Measurements from ENCODE around the gene MSTO1. TPM values are rescaled to one million over a fixed set of nuclear protein-coding genes. Genes with fewer than 3 reads are reported as not detected.

The MSTO1 gene
- total and polyA plus RNA-seq, 10 of the 15 experiments (the other 5 are each of a cell fraction or from before 2014, with no cell fraction given) = 16.1 to 87.9 (median 46.6) TPM

DNA sequence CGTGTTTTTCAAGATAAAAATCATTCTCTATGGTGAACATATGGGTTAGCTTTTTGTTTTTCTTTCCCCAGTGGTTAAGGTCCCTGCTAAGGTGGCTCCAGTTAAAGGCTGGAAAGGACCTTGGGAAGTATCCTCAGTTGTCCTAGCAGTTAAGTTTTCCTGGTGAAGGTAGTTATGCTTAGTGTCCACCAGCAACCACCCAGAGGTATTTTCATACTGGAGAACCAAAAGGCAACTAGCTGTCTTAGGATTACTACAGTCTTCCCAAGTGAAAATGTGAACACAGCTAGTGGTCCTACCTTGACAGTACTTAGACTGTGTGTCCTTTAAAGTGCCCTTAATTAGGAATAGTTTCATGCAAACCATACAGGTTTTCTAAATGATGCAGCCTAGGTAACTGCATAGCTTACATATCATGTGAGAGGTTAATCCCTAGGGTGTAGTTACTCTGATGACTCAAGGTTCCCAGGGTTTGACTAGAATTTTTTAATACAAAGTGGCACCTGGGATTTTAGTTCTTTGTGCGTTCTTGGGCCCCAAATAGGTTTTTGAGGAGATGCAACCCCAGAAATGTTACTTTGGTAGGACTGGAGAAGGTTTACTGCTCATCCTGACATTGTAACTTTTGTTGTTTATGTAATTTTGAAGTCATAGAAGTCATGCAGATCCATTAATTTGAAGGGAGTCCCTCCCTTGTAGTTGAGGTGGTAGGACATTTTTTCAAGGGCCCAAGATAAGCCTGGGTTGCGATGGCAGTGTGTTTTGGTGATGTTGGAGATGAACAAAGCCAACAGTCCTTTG, 42.0 kb downstream of the MSTO1 start:
- no peak overlapping the region for H3K27ac ChIP-seq (ENCODE audit: control insufficient read depth, insufficient read depth)
- SMC1A ChIA-PET (ENCODE audit: uncharacterized antibody, unreplicated experiment) = interaction anchor here (0.6 to 1.5 kb wide), 5 partner anchors 12 to 415 kb away, joined by 3 to 4 read pairs (median 3); no protein-coding TSS in a partner anchor
- DNase-seq (ENCODE audit: low read depth, low spot score) (no peak), ATAC-seq (peak; percentile 32; the same call in 2 of the 3 replicates), FAIRE-seq (no peak)
- no peak overlapping the region for H3K4me3 ChIP-seq
- CTCF ChIA-PET = no interaction called here
- no peak overlapping the region for H2AFZ ChIP-seq (ENCODE audit: control insufficient read depth, low read depth, low read length)
- POLR2A ChIA-PET = no interaction called here
- no peak overlapping the region for H3K4me2 ChIP-seq (ENCODE audit: control insufficient read depth, insufficient read depth)
- WGBS (ENCODE audit: insufficient coverage, insufficient replicate concordance, low lambda C conversion rate, missing lambda C conversion rate) = 37% methylated on average over 3 of the region's 3 CpGs
- H3K4me1 ChIP-seq (ENCODE audit: control insufficient read depth, insufficient read depth, low read length) = no peaks in the 10 kb centered on the region
- H3K27me3 ChIP-seq (replicated peaks in 1 of 2; ENCODE audit: control insufficient read depth in 2 of 2, insufficient read depth in 2 of 2, low read length in 1 of 2) = no peaks in the 10 kb centered on the region
- RAD21 ChIA-PET (ENCODE audit: unreplicated experiment) = no interaction called here
- in situ Hi-C loops (cut with MboI) (no loop called here), intact Hi-C loops (cut with micrococcal nuclease; ENCODE audit: unreplicated experiment) (no loop called here)
- no peaks in the 10 kb centered on the region for H4K20me1 ChIP-seq (ENCODE audit: control insufficient read depth, insufficient read depth)
- H3K9ac ChIP-seq (ENCODE audit: control insufficient read depth, insufficient read depth, low read length) = no peak overlapping the region
- no peaks in the 10 kb centered on the region for H3K36me3 ChIP-seq (ENCODE audit: control insufficient read depth in 2 of 2, insufficient read depth in 2 of 2, low read length in 1 of 2)
- H3K9me3 ChIP-seq (replicated peaks; ENCODE audit: control insufficient read depth, insufficient read depth, low read length) = peaks cover 4% of the 10 kb centered on the region; the same call in 1 of the 3 replicates
- TF ChIP-seq MEF2B (IDR thresholded peaks at IDR 0.05; ENCODE audit: partially characterized antibody, poor library complexity, severe bottlenecking) = peak; percentile 45
- TF ChIP-seq, protein P1, sequence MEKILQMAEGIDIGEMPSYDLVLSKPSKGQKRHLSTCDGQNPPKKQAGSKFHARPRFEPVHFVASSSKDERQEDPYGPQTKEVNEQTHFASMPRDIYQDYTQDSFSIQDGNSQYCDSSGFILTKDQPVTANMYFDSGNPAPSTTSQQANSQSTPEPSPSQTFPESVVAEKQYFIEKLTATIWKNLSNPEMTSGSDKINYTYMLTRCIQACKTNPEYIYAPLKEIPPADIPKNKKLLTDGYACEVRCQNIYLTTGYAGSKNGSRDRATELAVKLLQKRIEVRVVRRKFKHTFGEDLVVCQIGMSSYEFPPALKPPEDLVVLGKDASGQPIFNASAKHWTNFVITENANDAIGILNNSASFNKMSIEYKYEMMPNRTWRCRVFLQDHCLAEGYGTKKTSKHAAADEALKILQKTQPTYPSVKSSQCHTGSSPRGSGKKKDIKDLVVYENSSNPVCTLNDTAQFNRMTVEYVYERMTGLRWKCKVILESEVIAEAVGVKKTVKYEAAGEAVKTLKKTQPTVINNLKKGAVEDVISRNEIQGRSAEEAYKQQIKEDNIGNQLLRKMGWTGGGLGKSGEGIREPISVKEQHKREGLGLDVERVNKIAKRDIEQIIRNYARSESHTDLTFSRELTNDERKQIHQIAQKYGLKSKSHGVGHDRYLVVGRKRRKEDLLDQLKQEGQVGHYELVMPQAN (conservative IDR thresholded peaks at IDR 0.05) = no peak
- TF ChIP-seq PAX5 (IDR thresholded peaks at IDR 0.05; ENCODE audit: borderline replicate concordance, low read depth, low read length) = no peak
- no peak for TF ChIP-seq CEBPB (IDR thresholded peaks at IDR 0.05; ENCODE audit: borderline replicate concordance in 1 of 2, low read depth in 2 of 2, low read length in 2 of 2)
- TF ChIP-seq, protein P2, sequence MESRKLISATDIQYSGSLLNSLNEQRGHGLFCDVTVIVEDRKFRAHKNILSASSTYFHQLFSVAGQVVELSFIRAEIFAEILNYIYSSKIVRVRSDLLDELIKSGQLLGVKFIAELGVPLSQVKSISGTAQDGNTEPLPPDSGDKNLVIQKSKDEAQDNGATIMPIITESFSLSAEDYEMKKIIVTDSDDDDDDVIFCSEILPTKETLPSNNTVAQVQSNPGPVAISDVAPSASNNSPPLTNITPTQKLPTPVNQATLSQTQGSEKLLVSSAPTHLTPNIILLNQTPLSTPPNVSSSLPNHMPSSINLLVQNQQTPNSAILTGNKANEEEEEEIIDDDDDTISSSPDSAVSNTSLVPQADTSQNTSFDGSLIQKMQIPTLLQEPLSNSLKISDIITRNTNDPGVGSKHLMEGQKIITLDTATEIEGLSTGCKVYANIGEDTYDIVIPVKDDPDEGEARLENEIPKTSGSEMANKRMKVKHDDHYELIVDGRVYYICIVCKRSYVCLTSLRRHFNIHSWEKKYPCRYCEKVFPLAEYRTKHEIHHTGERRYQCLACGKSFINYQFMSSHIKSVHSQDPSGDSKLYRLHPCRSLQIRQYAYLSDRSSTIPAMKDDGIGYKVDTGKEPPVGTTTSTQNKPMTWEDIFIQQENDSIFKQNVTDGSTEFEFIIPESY (IDR thresholded peaks at IDR 0.05) = no peak
- no peaks in the 10 kb centered on the region for H3K79me2 ChIP-seq (ENCODE audit: control insufficient read depth, insufficient read depth, low read length)
- BruUV-seq (replicated peaks) = no TSS peak

All from GM12878 (cell line).